ENCODE results near the gene HNRNPC. TPM values are rescaled to one million over a fixed set of nuclear protein-coding genes. Genes with fewer than 3 reads are reported as not detected.

Gene HNRNPC
- total RNA-seq, 1 experiment from 2014 or later = 843 TPM

GRCh38 chr14:21211509-21211908 lies 57.7 kb downstream of the HNRNPC start:
- ChIA-PET CTCF (no interaction called here), RAD21 (ENCODE audit: low non-redundant PET in 1 of 2, low total read pairs in 2 of 2, uncharacterized antibody in 2 of 2, unreplicated experiment in 2 of 2) (no interaction called here), POLR2A (no interaction called here)
- H4K20me1 ChIP-seq (ENCODE audit: insufficient read depth) = peaks cover 64% of the 10 kb centered on the region
- H3K27ac ChIP-seq (ENCODE audit: low read depth, low read length) = no peak overlapping the region
- H3K27me3 ChIP-seq (ENCODE audit: insufficient read depth, low read length) = no peaks in the 10 kb centered on the region
- no peak for DNase-seq (ENCODE audit: low read depth, low spot score)
- no TSS peak for BruUV-seq (replicated peaks)
- TF ChIP-seq EZH2 (IDR thresholded peaks at IDR 0.05) = no peak
- TF ChIP-seq REST (IDR thresholded peaks at IDR 0.05; ENCODE audit: low read depth) = no peak
- no peak for TF ChIP-seq POLR2AphosphoS5 (IDR thresholded peaks at IDR 0.05; ENCODE audit: low read depth, low read length)
- no peak for TF ChIP-seq SIN3A (IDR thresholded peaks at IDR 0.05; ENCODE audit: low read depth)
- no peak for TF ChIP-seq ZBTB33 (IDR thresholded peaks at IDR 0.05; ENCODE audit: extremely low read depth, insufficient replicate concordance, low read length)
- TF ChIP-seq RAD21 (IDR thresholded peaks at IDR 0.05; ENCODE audit: low read depth) = no peak
- no peaks in the 10 kb centered on the region for H3K9me3 ChIP-seq (ENCODE audit: control insufficient read depth in 1 of 2, insufficient read depth in 1 of 2, low read depth in 1 of 2, low read length in 2 of 2)
- no peak overlapping the region for H2AFZ ChIP-seq (ENCODE audit: low read depth, low read length, poor library complexity, severe bottlenecking)
- no peaks in the 10 kb centered on the region for H3K9me2 ChIP-seq (ENCODE audit: insufficient read depth)
- H3K36me3 ChIP-seq (ENCODE audit: control insufficient read depth in 1 of 2, insufficient read depth in 2 of 2, low read length in 2 of 2) = peaks cover 83 to 92% of the 10 kb centered on the region in 2 experiments
- ATAC-seq = no peak
- no peak overlapping the region for H3K4me2 ChIP-seq (ENCODE audit: low read length)
- H3K4me1 ChIP-seq (ENCODE audit: control insufficient read depth in 1 of 2, insufficient read depth in 2 of 2, low read length in 2 of 2) = no peaks in the 10 kb centered on the region
- no peak overlapping the region for H3K9ac ChIP-seq (ENCODE audit: low read length)
- H3K4me3 ChIP-seq (replicated peaks in 1 of 2; ENCODE audit: low read depth in 1 of 2, low read length in 2 of 2) = no peak overlapping the region
- peaks cover 88% of the 10 kb centered on the region for H3K79me2 ChIP-seq (ENCODE audit: insufficient read depth, low read length)
- intact Hi-C loops (cut with micrococcal nuclease) = loop anchor here (2.0 kb wide), 1 partner anchor 19 kb away; no protein-coding TSS in a partner anchor

All from HCT116 (cell line).